HEK293T (cell line): ENCODE data around the gene LPAR3.

ENCODE experiments used
- CTCF ChIA-PET: fragments of 350-600 bp; formaldehyde crosslinking; extraction: SDS; loops from one replicate; lab custom pipeline; 2021; ENCODE audit warnings: antibody characterized with exemption, inconsistent platforms; lab: Yijun Ruan, JAX
- POLR2A ChIA-PET: fragments of 350-600 bp; formaldehyde crosslinking; extraction: SDS; loops from one replicate; lab custom pipeline; 2020; ENCODE audit warnings: antibody characterized with exemption, inconsistent platforms; lab: Yijun Ruan, JAX
- DNase-seq: peaks from one replicate; pipeline ENCODE4 v3.0.0; 2012; ENCODE audit warnings: mixed read lengths; ENCODE audit errors: extremely low spot score
- ARNT ChIP-seq: fragments of 450-650 bp; IDR thresholded peaks from 2 replicates; pipeline ENCODE4 v1.6.1; 2017; ENCODE audit warnings: mild to moderate bottlenecking
- BHLHE40 ChIP-seq: fragments of 450-650 bp; IDR thresholded peaks from 2 replicates; pipeline ENCODE4 v1.6.1; 2016; ENCODE audit warnings: mild to moderate bottlenecking, moderate library complexity, borderline replicate concordance
- CTBP1 ChIP-seq: fragments of 450-650 bp; IDR thresholded peaks from 2 replicates; pipeline ENCODE4 v1.6.1; 2016; ENCODE audit warnings: borderline replicate concordance
- ELF4 ChIP-seq: fragments of 450-650 bp; IDR thresholded peaks from 2 replicates; pipeline ENCODE4 v1.6.1; 2017; ENCODE audit warnings: antibody characterized with exemption
- FOXA1 ChIP-seq: fragments of 450-650 bp; IDR thresholded peaks from 2 replicates; pipeline ENCODE4 v1.6.1; 2016; ENCODE audit warnings: mild to moderate bottlenecking
- FOXK2 ChIP-seq: fragments of 450-650 bp; IDR thresholded peaks from 2 replicates; pipeline ENCODE4 v1.6.1; 2016; ENCODE audit warnings: mild to moderate bottlenecking
- FOXM1 ChIP-seq: fragments of 450-650 bp; IDR thresholded peaks from 2 replicates; pipeline ENCODE4 v1.6.1; 2017; ENCODE audit warnings: mild to moderate bottlenecking, borderline replicate concordance
- HDGF ChIP-seq: fragments of 450-650 bp; IDR thresholded peaks from 2 replicates; pipeline ENCODE4 v1.6.1; 2017; ENCODE audit warnings: antibody characterized with exemption, borderline replicate concordance
- L3MBTL2 ChIP-seq: fragments of 450-650 bp; conservative IDR thresholded peaks from 2 replicates; pipeline ENCODE4 v1.6.1; 2016; ENCODE audit warnings: mild to moderate bottlenecking
- LEF1 ChIP-seq: fragments of 450-650 bp; IDR thresholded peaks from 2 replicates; pipeline ENCODE4 v1.6.1; 2017; ENCODE audit warnings: mild to moderate bottlenecking, borderline replicate concordance
- NFRKB ChIP-seq: fragments of 450-650 bp; IDR thresholded peaks from 2 replicates; pipeline ENCODE4 v1.6.1; 2016; ENCODE audit warnings: mild to moderate bottlenecking, moderate library complexity
- SP1 ChIP-seq: fragments of 450-650 bp; IDR thresholded peaks from 2 replicates; pipeline ENCODE4 v1.6.1; 2017
- SUZ12 ChIP-seq: fragments of 450-650 bp; IDR thresholded peaks from 2 replicates; pipeline ENCODE4 v1.6.1; 2016; ENCODE audit warnings: mild to moderate bottlenecking
- TARDBP ChIP-seq: fragments of 450-650 bp; IDR thresholded peaks from 2 replicates; pipeline ENCODE4 v1.6.1; 2016
- ZNF384 ChIP-seq: fragments of 450-650 bp; IDR thresholded peaks from 2 replicates; pipeline ENCODE4 v1.6.1; 2016
- TF ChIP-seq, protein P1 (sequence below): fragments of 450-650 bp; IDR thresholded peaks from 2 replicates; pipeline ENCODE4 v1.6.1; 2016

The LPAR3 gene

DNA sequence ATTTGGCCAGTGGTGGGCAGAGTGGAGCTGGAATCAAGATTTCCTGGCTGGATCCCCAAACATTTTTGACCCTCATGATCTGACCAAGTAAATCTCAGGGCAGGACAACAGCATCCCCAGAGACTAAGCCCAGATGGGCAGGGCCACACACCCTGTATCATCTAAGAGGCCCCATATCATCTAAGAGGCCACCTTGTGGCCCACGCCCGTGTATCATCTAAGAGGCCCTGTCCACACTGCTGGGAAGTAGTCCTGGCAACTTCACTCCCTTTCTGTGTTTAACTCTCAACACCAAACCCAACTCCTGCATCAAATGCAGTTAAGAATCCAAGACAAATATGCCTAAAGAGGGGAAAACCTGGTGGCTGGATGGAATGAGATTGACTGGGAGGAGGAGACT is 121.1 kb downstream of the LPAR3 start:
- ChIA-PET POLR2A (no interaction called here), CTCF (interaction anchor here (0.6 to 2.1 kb wide), 10 partner anchors 10 to 645 kb away, joined by 3 to 11 read pairs (median 4); no protein-coding TSS in a partner anchor)
- DNase-seq: no peak
- no peak for TF ChIP-seq L3MBTL2
- TF ChIP-seq ARNT: no peak
- TF ChIP-seq, protein P1, sequence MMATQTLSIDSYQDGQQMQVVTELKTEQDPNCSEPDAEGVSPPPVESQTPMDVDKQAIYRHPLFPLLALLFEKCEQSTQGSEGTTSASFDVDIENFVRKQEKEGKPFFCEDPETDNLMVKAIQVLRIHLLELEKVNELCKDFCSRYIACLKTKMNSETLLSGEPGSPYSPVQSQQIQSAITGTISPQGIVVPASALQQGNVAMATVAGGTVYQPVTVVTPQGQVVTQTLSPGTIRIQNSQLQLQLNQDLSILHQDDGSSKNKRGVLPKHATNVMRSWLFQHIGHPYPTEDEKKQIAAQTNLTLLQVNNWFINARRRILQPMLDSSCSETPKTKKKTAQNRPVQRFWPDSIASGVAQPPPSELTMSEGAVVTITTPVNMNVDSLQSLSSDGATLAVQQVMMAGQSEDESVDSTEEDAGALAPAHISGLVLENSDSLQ: no peak
- no peak for TF ChIP-seq NFRKB
- TF ChIP-seq BHLHE40: no peak
- no peak for TF ChIP-seq SP1
- TF ChIP-seq SUZ12: no peak
- TF ChIP-seq ELF4: no peak
- TF ChIP-seq ZNF384: no peak
- no peak for TF ChIP-seq FOXA1
- no peak for TF ChIP-seq CTBP1
- no peak for TF ChIP-seq FOXM1
- TF ChIP-seq HDGF: no peak
- no peak for TF ChIP-seq LEF1
- no peak for TF ChIP-seq TARDBP

DNA sequence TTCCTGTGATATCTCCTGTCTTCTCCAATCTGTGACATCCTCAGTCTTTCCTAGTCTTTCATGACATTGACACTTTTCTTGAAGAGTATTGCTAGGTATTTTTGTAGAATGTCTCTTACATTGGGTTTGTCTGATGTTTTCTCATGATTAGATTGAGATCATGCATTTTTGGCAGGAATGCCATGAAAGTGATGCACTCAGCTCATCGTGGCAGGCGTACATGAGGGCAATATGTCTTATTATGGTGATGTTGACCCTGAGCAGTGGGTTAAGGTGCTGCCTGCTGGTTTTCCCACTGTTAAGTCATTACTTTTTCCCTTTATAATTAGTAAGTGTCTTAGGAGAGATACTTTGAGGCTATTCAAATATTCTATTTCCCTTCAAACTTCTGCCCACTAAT is 122.5 kb downstream of the LPAR3 start:
- ChIA-PET CTCF (no interaction called here), POLR2A (no interaction called here)
- DNase-seq: no peak
- TF ChIP-seq ELF4 (no peak), CTBP1 (no peak), HDGF (no peak), SUZ12 (no peak), FOXA1 (no peak), BHLHE40 (no peak), FOXM1 (no peak), SP1 (no peak), ARNT (no peak), L3MBTL2 (no peak), NFRKB (no peak), ZNF384 (no peak), FOXK2 (no peak), TARDBP (no peak)
- TF ChIP-seq, protein P1: no peak

DNA sequence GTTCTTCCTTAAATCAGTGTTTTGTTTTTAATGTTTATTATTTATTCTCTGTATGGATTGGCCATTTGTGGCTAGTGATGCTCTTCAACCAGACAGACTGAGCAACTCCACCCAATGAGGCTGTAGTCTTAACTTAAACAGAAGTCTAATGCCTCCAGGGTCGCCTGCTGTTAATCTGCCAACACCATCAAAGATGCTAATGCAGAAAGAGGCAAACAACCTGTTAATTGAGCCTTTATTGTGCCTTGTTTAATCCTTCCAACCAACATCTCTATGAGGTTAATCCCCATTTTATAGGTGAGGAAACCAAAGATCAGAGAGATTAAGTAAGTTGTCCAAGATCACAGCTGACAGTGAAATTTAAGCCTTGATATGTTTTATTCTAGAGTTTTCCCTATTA is 123.4 kb downstream of the LPAR3 start:
- ChIA-PET POLR2A (no interaction called here), CTCF (interaction anchor here (0.7 kb wide), 1 partner anchor 194 kb away, joined by 3 read pairs; no protein-coding TSS in a partner anchor)
- TF ChIP-seq, protein P1: no peak
- TF ChIP-seq BHLHE40 (no peak), SUZ12 (no peak), FOXA1 (no peak), TARDBP (no peak), FOXK2 (no peak), ZNF384 (no peak), L3MBTL2 (no peak), FOXM1 (no peak), HDGF (no peak), SP1 (no peak), LEF1 (no peak), CTBP1 (no peak), ELF4 (no peak), NFRKB (no peak), ARNT (no peak)
- no peak for DNase-seq

DNA sequence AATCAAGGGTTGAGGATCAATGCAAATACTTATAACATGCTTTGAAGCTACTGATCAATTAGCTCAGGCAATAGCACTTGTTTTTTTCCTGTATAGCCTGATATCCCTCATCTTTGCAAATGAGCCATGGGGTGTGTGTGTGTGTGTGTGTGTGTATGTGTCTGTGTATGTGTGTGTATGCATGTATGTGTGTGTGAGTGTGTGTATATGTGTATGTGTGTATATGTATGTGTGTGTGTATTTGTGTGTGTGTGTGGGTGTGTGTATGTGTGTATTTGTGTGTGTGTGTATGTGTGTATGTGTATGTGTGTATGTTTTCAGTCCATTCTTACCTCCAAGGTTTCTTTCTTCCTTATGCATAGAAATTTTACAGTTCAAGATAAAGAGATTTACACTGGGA is 124.4 kb downstream of the LPAR3 start:
- no peak for DNase-seq
- TF ChIP-seq TARDBP (0 out of 2 replicates have a peak, but pooled peaks have one; percentile 34), HDGF (no peak), ZNF384 (no peak), FOXM1 (no peak), FOXA1 (no peak)
- POLR2A ChIA-PET: no interaction called here
- CTCF ChIA-PET: interaction anchor here (0.9 kb wide), 1 partner anchor 873 kb away, joined by 3 read pairs; no protein-coding TSS in a partner anchor

DNA sequence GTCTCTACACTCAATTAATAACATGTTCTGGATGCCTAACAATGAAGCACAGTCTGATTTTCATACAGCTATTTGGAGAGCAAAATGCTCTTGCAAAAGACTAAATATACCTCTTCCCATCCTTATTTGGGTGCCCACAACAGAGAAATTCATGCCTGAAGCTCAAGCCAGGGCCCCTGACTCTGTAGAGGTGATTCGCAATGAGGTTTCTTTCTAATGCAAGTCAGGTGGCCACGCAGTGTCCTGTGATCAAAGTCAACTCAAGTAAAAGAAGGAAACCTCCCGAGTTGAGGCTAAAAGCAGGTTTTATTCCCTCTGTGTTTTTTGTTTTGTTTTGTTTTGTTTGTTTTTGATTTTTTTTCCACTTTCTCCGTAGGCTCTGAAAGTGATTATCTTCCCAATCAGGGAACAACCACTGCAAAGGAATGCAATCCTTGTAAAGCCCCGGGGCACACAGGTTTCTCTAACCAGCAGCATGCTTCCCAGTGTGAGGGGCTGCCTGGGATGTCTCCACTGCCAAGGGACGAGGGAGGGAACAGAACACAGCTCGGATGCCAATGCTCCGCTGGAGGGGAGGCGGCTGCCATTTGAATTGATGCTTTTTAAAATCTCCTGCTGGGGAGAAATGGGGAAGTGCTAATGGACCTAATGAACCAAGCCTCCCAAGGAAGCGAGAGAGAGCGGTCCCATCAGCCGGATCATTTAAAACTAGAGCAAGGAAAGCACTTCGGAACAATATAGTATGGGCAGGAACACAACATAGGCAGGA is 128.9 kb downstream of the LPAR3 start:
- POLR2A ChIA-PET: no interaction called here
- DNase-seq: no peak
- CTCF ChIA-PET: interaction anchor here (0.7 to 1.4 kb wide), 2 partner anchors 19 to 40 kb away, joined by 3 to 5 read pairs; no protein-coding TSS in a partner anchor
- TF ChIP-seq LEF1 (no peak), FOXK2 (no peak), FOXM1 (no peak), HDGF (no peak), ZNF384 (no peak), BHLHE40 (no peak), ELF4 (no peak), FOXA1 (no peak), CTBP1 (no peak), SP1 (no peak), ARNT (no peak), L3MBTL2 (no peak), TARDBP (no peak), SUZ12 (no peak), NFRKB (no peak)
- TF ChIP-seq, protein P1: no peak
